MM.1S (cell line): Measurements from ENCODE around the gene GAREM2.

Experiments used
- EZH2phosphoT487 ChIP-seq: fragments of 300-600 bp; sonication (generic); IDR thresholded peaks from 2 replicates; pipeline ENCODE4 v1.6.1; 2018; ENCODE audit warnings: antibody characterized with exemption, low read length
- TF ChIP-seq, protein P1 (sequence below): fragments of 300-600 bp; sonication (generic); IDR thresholded peaks from 2 replicates; pipeline ENCODE4 v1.5.1; 2016; ENCODE audit warnings: antibody characterized with exemption, low read length, mixed read lengths

DNA sequence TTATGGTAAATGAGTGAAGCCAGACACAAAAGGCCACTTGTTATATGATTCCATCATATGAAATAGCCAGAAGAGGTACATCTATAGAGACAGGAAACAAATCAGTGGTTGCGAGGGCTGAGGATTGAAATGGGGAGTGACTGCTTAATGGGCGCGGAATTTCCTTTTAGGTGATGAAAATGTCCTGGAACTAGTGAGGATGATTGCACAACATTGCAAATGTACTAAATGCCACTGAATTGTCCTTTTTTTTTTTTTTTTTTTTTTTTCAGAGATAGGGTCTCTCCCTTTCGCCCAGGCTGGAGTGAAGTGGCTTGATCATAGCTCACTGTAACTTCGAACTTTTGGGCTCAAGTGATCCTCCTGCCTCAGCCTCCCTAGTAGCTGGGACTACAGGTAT, 15.3 kb upstream of the GAREM2 start:
- TF ChIP-seq, protein P1, sequence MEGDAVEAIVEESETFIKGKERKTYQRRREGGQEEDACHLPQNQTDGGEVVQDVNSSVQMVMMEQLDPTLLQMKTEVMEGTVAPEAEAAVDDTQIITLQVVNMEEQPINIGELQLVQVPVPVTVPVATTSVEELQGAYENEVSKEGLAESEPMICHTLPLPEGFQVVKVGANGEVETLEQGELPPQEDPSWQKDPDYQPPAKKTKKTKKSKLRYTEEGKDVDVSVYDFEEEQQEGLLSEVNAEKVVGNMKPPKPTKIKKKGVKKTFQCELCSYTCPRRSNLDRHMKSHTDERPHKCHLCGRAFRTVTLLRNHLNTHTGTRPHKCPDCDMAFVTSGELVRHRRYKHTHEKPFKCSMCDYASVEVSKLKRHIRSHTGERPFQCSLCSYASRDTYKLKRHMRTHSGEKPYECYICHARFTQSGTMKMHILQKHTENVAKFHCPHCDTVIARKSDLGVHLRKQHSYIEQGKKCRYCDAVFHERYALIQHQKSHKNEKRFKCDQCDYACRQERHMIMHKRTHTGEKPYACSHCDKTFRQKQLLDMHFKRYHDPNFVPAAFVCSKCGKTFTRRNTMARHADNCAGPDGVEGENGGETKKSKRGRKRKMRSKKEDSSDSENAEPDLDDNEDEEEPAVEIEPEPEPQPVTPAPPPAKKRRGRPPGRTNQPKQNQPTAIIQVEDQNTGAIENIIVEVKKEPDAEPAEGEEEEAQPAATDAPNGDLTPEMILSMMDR: no peak
- TF ChIP-seq EZH2phosphoT487: no peak
